SK-N-SH (cell line): ENCODE results near the gene ITGB6. TPM values are rescaled to one million over a fixed set of nuclear protein-coding genes. Genes with fewer than 3 reads are reported as not detected.

Experiments
- CTCF ChIA-PET: fragments of 300-600, 350-600 bp; formaldehyde crosslinking; extraction: SDS; loops from one replicate; lab custom pipeline; 2021; lab: Yijun Ruan, JAX
- POLR2A ChIA-PET: fragments of 350-600 bp; sonication (Branson Sonifier 250); formaldehyde crosslinking; extraction: SDS; loops from one replicate; lab custom pipeline; 2020; ENCODE audit warnings: antibody characterized with exemption, inconsistent platforms; lab: Yijun Ruan, JAX
- DNase-seq: peaks from one replicate; pipeline ENCODE4 v3.0.0; 2012
- H2AFZ ChIP-seq: fragments of 200-600 bp; sonication (generic); 2 replicates; pipeline ENCODE4 v1.8.1; 2016; ENCODE audit warnings: antibody characterized with exemption, mild to moderate bottlenecking, low read depth
- H3F3A ChIP-seq: fragments of 200-600 bp; sonication (generic); replicated peaks from 2 replicates; pipeline ENCODE3; 2016; ENCODE audit warnings: antibody characterized with exemption, mild to moderate bottlenecking; ENCODE audit not compliant: insufficient read depth
- H3K27ac ChIP-seq, 2 experiments: fragments of 200-500 bp in 1 of 2; fragments of 200-600 bp in 1 of 2; sonication (Bioruptor generic) in 1 of 2; sonication (generic), shearing (Covaris generic) in 1 of 2; 2 replicates each; pipeline versions ENCODE4 v1.5.1 to v1.6.1; 2014 to 2016; ENCODE audit warnings: low read depth in 2 of 2, inconsistent platforms in 1 of 2, low read length in 1 of 2, mild to moderate bottlenecking in 1 of 2, mixed read lengths in 1 of 2
- H3K27me3 ChIP-seq: fragments of 200-600 bp; sonication (generic), shearing (Covaris generic); 2 replicates; pipeline ENCODE4 v1.6.1; 2016; ENCODE audit warnings: mixed run types; ENCODE audit not compliant: insufficient read depth
- H3K36me3 ChIP-seq, 2 experiments: fragments of 200-500 bp in 1 of 2; fragments of 200-600 bp in 1 of 2; sonication (Bioruptor generic) in 1 of 2; sonication (generic) in 1 of 2; replicated peaks in 1 of 2; 2 replicates each; pipeline versions ENCODE3 to v1.5.1; 2014 to 2016; ENCODE audit warnings: low read length in 1 of 2, mild to moderate bottlenecking in 1 of 2; ENCODE audit not compliant: insufficient read depth in 2 of 2, control insufficient read depth in 1 of 2
- H3K4me1 ChIP-seq, 2 experiments: fragments of 200-500 bp in 1 of 2; fragments of 200-600 bp in 1 of 2; sonication (Bioruptor generic) in 1 of 2; sonication (generic), shearing (Covaris generic) in 1 of 2; 2 replicates each; pipeline versions ENCODE4 v1.5.1 to v1.6.1; 2014 to 2016; ENCODE audit warnings: low read depth in 1 of 2, low read length in 1 of 2, mixed run types in 1 of 2; ENCODE audit not compliant: insufficient read depth in 2 of 2, control insufficient read depth in 1 of 2
- H3K4me2 ChIP-seq: fragments of 200-600 bp; sonication (generic), shearing (Covaris generic); 2 replicates; pipeline ENCODE4 v1.6.1; 2017; ENCODE audit warnings: mixed run types
- H3K4me3 ChIP-seq, 2 experiments: fragments of 200-500 bp in 1 of 2; fragments of 200-600 bp in 1 of 2; sonication (Bioruptor generic) in 1 of 2; sonication (generic), shearing (Covaris generic) in 1 of 2; 2 replicates each; pipeline versions ENCODE4 v1.5.1 to v1.8.1; 2014 to 2016; ENCODE audit warnings: low read depth in 2 of 2, inconsistent platforms in 1 of 2, low read length in 1 of 2, mild to moderate bottlenecking in 1 of 2, mixed read lengths in 1 of 2, moderate library complexity in 1 of 2
- H3K79me2 ChIP-seq: fragments of 200-600 bp; sonication (generic); 2 replicates; pipeline ENCODE4 v1.8.1; 2017; ENCODE audit warnings: mild to moderate bottlenecking; ENCODE audit not compliant: insufficient read depth
- H3K9ac ChIP-seq: fragments of 200-600 bp; sonication (generic); 2 replicates; pipeline ENCODE4 v1.6.1; 2017; ENCODE audit warnings: mixed run types
- H3K9me2 ChIP-seq: fragments of 200-600 bp; sonication (generic); 2 replicates; pipeline ENCODE4 v1.6.1; 2017; ENCODE audit warnings: mixed run types
- H3K9me3 ChIP-seq: fragments of 200-600 bp; sonication (generic); 2 replicates; pipeline ENCODE4 v1.6.1; 2017; ENCODE audit warnings: mixed run types, mild to moderate bottlenecking, moderate library complexity
- H4K20me1 ChIP-seq: fragments of 200-600 bp; sonication (generic); 2 replicates; pipeline ENCODE4 v1.6.1; 2017; ENCODE audit warnings: mild to moderate bottlenecking, mixed run types; ENCODE audit not compliant: insufficient read depth
- ELF1 ChIP-seq: IDR thresholded peaks from 2 replicates; pipeline ENCODE4 v1.4.0; 2012
- EP300 ChIP-seq, 2 experiments: IDR thresholded peaks; 2 replicates each; pipeline versions ENCODE4 v1.4.0 to v1.6.1; 2012; ENCODE audit warnings: borderline replicate concordance in 1 of 2, low read depth in 1 of 2, low read length in 1 of 2
- FOXM1 ChIP-seq: IDR thresholded peaks from 2 replicates; pipeline ENCODE4 v1.4.0; 2012; ENCODE audit warnings: low read depth, mild to moderate bottlenecking
- JUND ChIP-seq: IDR thresholded peaks from 2 replicates; pipeline ENCODE4 v1.4.0; 2012
- NFIC ChIP-seq: IDR thresholded peaks from 2 replicates; pipeline ENCODE4 v1.4.0; 2012; ENCODE audit warnings: borderline replicate concordance
- RFX5 ChIP-seq: IDR thresholded peaks from 2 replicates; pipeline ENCODE4 v1.6.1; 2012; ENCODE audit warnings: mild to moderate bottlenecking, improper control_type of control experiment, low read length
- RXRA ChIP-seq: IDR thresholded peaks from 2 replicates; pipeline ENCODE4 v1.4.0; 2012; ENCODE audit warnings: low read depth, mild to moderate bottlenecking, borderline replicate concordance
- SIN3A ChIP-seq: IDR thresholded peaks from 2 replicates; pipeline ENCODE4 v1.6.1; 2012; ENCODE audit warnings: low read depth, mild to moderate bottlenecking, low read length, moderate library complexity, borderline replicate concordance
- WGBS: methylation state at CpG from one replicate; pipeline ENCODE4 v1.1.6; 2017; ENCODE audit warnings: low lambda C conversion rate; 5-methylcytosine and 5-hydroxymethylcytosine counted together
- polyA plus RNA-seq, 3 experiments: library from polyadenylated mRNA; depleted of rRNA; stranded (reverse); fragments of >200 nt; gene quantifications; 2 replicates each; pipeline ENCODE4 v1.2.3, GENCODE V29; 2012
- TF ChIP-seq, protein P1 (sequence below): IDR thresholded peaks from 2 replicates; pipeline ENCODE4 v1.4.0; 2012; ENCODE audit warnings: low read depth, borderline replicate concordance
- TF ChIP-seq, protein P2 (sequence below): fragments of 200-600 bp; sonication (generic); IDR thresholded peaks from 2 replicates; pipeline ENCODE4 v1.6.1; 2017; ENCODE audit warnings: antibody characterized with exemption, mild to moderate bottlenecking, moderate library complexity
- TF ChIP-seq, protein P3 (sequence below): fragments of 150-350 bp; IDR thresholded peaks from 2 replicates; pipeline ENCODE4 v1.6.1; 2017; ENCODE audit warnings: antibody characterized with exemption, low read length, low read depth, borderline replicate concordance

ITGB6 gene
- polyA plus RNA-seq, 1 of the 3 experiments (the other 2 are of a cell fraction), result 0.10 TPM

DNA sequence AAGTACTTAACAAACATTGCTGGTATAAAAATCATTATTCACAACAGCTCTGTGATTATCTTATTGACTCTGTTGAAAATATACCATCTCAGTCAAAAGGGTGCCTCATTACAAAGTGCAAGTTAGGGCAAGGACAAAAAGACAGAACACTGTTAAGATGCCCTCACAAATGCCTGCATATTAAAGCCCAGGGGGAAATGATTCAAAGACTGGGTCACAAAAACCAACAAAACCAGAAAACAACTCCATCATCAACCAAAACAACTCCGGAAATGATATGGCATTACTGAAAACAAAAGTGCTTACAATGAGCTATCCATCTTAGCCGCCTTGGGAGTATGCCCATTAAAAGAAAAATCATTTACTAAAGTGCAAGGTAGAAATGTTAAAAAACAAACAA, 147.5 kb downstream of the ITGB6 start:
- H3K79me2 ChIP-seq, result no peaks in the 10 kb centered on the region
- no peak overlapping the region for H3K27ac ChIP-seq
- no peak overlapping the region for H2AFZ ChIP-seq
- ChIA-PET CTCF (no interaction called here), POLR2A (no interaction called here)
- WGBS, result 88% methylated on average over 2 of the region's 2 CpGs
- DNase-seq, result no peak
- H4K20me1 ChIP-seq, result no peaks in the 10 kb centered on the region
- H3F3A ChIP-seq, result no peaks in the 10 kb centered on the region
- no peak overlapping the region for H3K4me3 ChIP-seq
- peaks cover 7% of the 10 kb centered on the region; the same call in 1 of the 2 replicates for H3K27me3 ChIP-seq
- H3K9me3 ChIP-seq, result no peaks in the 10 kb centered on the region
- TF ChIP-seq, protein P1, sequence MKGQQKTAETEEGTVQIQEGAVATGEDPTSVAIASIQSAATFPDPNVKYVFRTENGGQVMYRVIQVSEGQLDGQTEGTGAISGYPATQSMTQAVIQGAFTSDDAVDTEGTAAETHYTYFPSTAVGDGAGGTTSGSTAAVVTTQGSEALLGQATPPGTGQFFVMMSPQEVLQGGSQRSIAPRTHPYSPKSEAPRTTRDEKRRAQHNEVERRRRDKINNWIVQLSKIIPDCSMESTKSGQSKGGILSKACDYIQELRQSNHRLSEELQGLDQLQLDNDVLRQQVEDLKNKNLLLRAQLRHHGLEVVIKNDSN, result no peak
- TF ChIP-seq, all 33 proteins: peak for 0
- Histone ChIP-seq H3K9ac (no peak overlapping the region), H3K4me2 (no peak overlapping the region), H3K36me3 (no peaks in the 10 kb centered on the region), H3K9me2 (no peaks in the 10 kb centered on the region), H3K4me1 (no peaks in the 10 kb centered on the region)

DNA sequence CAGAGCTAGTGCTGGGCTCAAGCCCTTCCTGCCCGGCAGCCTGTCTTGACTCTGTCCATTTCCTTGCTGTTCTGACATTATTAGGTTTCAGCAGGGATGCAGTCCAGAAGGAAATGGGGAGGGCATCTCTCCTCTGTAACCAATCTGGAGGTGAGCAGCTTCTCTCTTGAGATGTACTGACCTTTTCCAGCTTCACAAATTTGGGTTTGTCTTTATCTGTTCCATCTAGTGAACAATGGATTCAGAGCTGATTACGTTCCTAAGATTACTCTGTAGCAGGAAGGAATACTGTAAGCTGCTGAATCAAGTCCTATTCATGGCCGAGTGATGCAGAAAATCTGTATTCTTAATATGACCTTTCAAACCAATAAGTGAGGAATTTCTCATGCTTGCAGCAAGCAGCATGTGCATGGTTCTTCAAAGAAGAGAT, 148.7 kb downstream of the ITGB6 start:
- no peaks in the 10 kb centered on the region for H3K9me2 ChIP-seq
- H3K9ac ChIP-seq, result no peak overlapping the region
- ChIA-PET POLR2A (no interaction called here), CTCF (no interaction called here)
- WGBS, result 74% methylated on average over 3 of the region's 3 CpGs
- no peak overlapping the region for H3K27ac ChIP-seq
- no peaks in the 10 kb centered on the region for H3F3A ChIP-seq
- no peak overlapping the region for H2AFZ ChIP-seq
- DNase-seq, result no peak
- no peak for TF ChIP-seq EP300 (IDR thresholded peaks at IDR 0.05; ENCODE audit: borderline replicate concordance in 1 of 2, low read depth in 1 of 2, low read length in 1 of 2)
- TF ChIP-seq RXRA, result no peak
- no peak for TF ChIP-seq SIN3A
- TF ChIP-seq, protein P2, sequence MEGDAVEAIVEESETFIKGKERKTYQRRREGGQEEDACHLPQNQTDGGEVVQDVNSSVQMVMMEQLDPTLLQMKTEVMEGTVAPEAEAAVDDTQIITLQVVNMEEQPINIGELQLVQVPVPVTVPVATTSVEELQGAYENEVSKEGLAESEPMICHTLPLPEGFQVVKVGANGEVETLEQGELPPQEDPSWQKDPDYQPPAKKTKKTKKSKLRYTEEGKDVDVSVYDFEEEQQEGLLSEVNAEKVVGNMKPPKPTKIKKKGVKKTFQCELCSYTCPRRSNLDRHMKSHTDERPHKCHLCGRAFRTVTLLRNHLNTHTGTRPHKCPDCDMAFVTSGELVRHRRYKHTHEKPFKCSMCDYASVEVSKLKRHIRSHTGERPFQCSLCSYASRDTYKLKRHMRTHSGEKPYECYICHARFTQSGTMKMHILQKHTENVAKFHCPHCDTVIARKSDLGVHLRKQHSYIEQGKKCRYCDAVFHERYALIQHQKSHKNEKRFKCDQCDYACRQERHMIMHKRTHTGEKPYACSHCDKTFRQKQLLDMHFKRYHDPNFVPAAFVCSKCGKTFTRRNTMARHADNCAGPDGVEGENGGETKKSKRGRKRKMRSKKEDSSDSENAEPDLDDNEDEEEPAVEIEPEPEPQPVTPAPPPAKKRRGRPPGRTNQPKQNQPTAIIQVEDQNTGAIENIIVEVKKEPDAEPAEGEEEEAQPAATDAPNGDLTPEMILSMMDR, result no peak
- no peak for TF ChIP-seq RFX5
- no peak for TF ChIP-seq ELF1
- no peak for TF ChIP-seq FOXM1
- TF ChIP-seq, protein P3, sequence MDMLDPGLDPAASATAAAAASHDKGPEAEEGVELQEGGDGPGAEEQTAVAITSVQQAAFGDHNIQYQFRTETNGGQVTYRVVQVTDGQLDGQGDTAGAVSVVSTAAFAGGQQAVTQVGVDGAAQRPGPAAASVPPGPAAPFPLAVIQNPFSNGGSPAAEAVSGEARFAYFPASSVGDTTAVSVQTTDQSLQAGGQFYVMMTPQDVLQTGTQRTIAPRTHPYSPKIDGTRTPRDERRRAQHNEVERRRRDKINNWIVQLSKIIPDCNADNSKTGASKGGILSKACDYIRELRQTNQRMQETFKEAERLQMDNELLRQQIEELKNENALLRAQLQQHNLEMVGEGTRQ, result no peak
- no peak for TF ChIP-seq NFIC
- no peak for TF ChIP-seq JUND
- H3K79me2 ChIP-seq, result no peaks in the 10 kb centered on the region
- no peaks in the 10 kb centered on the region for H3K4me1 ChIP-seq
- H3K4me3 ChIP-seq, result no peak overlapping the region
- no peaks in the 10 kb centered on the region for H4K20me1 ChIP-seq
- no peaks in the 10 kb centered on the region for H3K9me3 ChIP-seq
- H3K27me3 ChIP-seq, result peaks cover 7% of the 10 kb centered on the region; the same call in 1 of the 2 replicates
- H3K4me2 ChIP-seq, result no peak overlapping the region
- no peaks in the 10 kb centered on the region for H3K36me3 ChIP-seq
